ENCODE results near the gene MYRIP. TPM values are rescaled to one million over a fixed set of nuclear protein-coding genes. Genes with fewer than 3 reads are reported as not detected.
"Not testable (repeated sequence)": the region's sequence is repeated elsewhere in the genome, so short reads cannot be mapped to it uniquely, and the experiment has no call there.

The MYRIP gene
- total and polyA plus RNA-seq, 4 donors = 0.98 to 11.7 (median 6.8) TPM

- Histone ChIP-seq H3K4me3 (ENCODE audit: low read depth in 1 of 3, low read length in 3 of 3) (no peak overlapping the region), H3K27me3 (ENCODE audit: control insufficient read depth in 4 of 4, insufficient read depth in 4 of 4, low read length in 3 of 4) (no peaks in the 10 kb centered on the region), H3K9me3 (ENCODE audit: control insufficient read depth in 4 of 4, low read length in 3 of 4) (no peaks in the 10 kb centered on the region), H3K36me3 (ENCODE audit: control insufficient read depth in 4 of 4, insufficient read depth in 3 of 4, low read depth in 1 of 4, low read length in 3 of 4) (no peaks in the 10 kb centered on the region), H3K9ac (ENCODE audit: low read depth in 1 of 2, low read length in 2 of 2) (no peak overlapping the region), H3K27ac (ENCODE audit: low read depth in 1 of 2, low read length in 2 of 2) (no peak overlapping the region), H3K4me1 (ENCODE audit: control insufficient read depth in 4 of 4, insufficient read depth in 4 of 4, low read length in 3 of 4) (no peaks in the 10 kb centered on the region)
- no peak for TF ChIP-seq CTCF (IDR thresholded peaks at IDR 0.05; ENCODE audit: low read depth, low read length, missing input control)
- no peak for TF ChIP-seq ATF3 (IDR thresholded peaks at IDR 0.05)
- TF ChIP-seq REST (IDR thresholded peaks at IDR 0.05) = no peak
- TF ChIP-seq FOXA2 (IDR thresholded peaks at IDR 0.05) = no peak
- no peak for TF ChIP-seq NR2F2 (IDR thresholded peaks at IDR 0.05)
- TF ChIP-seq TAF1 (conservative IDR thresholded peaks at IDR 0.05) = no peak
- no peak for TF ChIP-seq HNF4G (IDR thresholded peaks at IDR 0.05)
- no peak for TF ChIP-seq GABPA (IDR thresholded peaks at IDR 0.05 in 1 of 2, conservative IDR thresholded peaks at IDR 0.05 in 1 of 2)
- no peak for TF ChIP-seq ZBTB33 (IDR thresholded peaks at IDR 0.05)
- WGBS = 97% methylated on average over 2 of the region's 2 CpGs
- no peak for DNase-seq (ENCODE audit: low spot score)
These were observed 215.1 kb downstream of the MYRIP start for GRCh38 chr3:40024526-40024925.

GRCh38 chr3:40025892-40026291 is 216.5 kb downstream of the MYRIP start:
- not testable (repeated sequence) for DNase-seq (ENCODE audit: low spot score); H3K27me3 ChIP-seq (ENCODE audit: control insufficient read depth in 4 of 4, insufficient read depth in 4 of 4, low read length in 3 of 4); H3K9ac ChIP-seq (ENCODE audit: low read depth in 1 of 2, low read length in 2 of 2); H3K9me3 ChIP-seq (ENCODE audit: control insufficient read depth in 4 of 4, low read length in 3 of 4); H3K4me1 ChIP-seq (ENCODE audit: control insufficient read depth in 4 of 4, insufficient read depth in 4 of 4, low read length in 3 of 4); H3K4me3 ChIP-seq (ENCODE audit: low read depth in 1 of 3, low read length in 3 of 3); H3K27ac ChIP-seq (ENCODE audit: low read depth in 1 of 2, low read length in 2 of 2); H3K36me3 ChIP-seq (ENCODE audit: control insufficient read depth in 4 of 4, insufficient read depth in 3 of 4, low read depth in 1 of 4, low read length in 3 of 4)
- 94% methylated on average over 9 of the region's 9 CpGs for WGBS

GRCh38 chr3:40035177-40035576 is 225.8 kb downstream of the MYRIP start:
- WGBS = 97% methylated on average over 4 of the region's 4 CpGs
- no peak overlapping the region for H3K4me3 ChIP-seq (ENCODE audit: low read depth in 1 of 3, low read length in 3 of 3)
- no peaks in the 10 kb centered on the region for H3K36me3 ChIP-seq (ENCODE audit: control insufficient read depth in 4 of 4, insufficient read depth in 3 of 4, low read depth in 1 of 4, low read length in 3 of 4)
- no peaks in the 10 kb centered on the region for H3K27me3 ChIP-seq (ENCODE audit: control insufficient read depth in 4 of 4, insufficient read depth in 4 of 4, low read length in 3 of 4)
- H3K9me3 ChIP-seq (ENCODE audit: control insufficient read depth in 4 of 4, low read length in 3 of 4) = no peaks in the 10 kb centered on the region
- H3K4me1 ChIP-seq (ENCODE audit: control insufficient read depth in 4 of 4, insufficient read depth in 4 of 4, low read length in 3 of 4) = no peaks in the 10 kb centered on the region
- no peak for DNase-seq (ENCODE audit: low spot score)
- no peak overlapping the region for H3K9ac ChIP-seq (ENCODE audit: low read depth in 1 of 2, low read length in 2 of 2)
- H3K27ac ChIP-seq (ENCODE audit: low read depth in 1 of 2, low read length in 2 of 2) = no peak overlapping the region
- TF ChIP-seq FOXA2 (IDR thresholded peaks at IDR 0.05) (no peak), FOXA1 (IDR thresholded peaks at IDR 0.05) (no peak), MAX (IDR thresholded peaks at IDR 0.05) (no peak), SP1 (IDR thresholded peaks at IDR 0.05) (no peak), ATF3 (IDR thresholded peaks at IDR 0.05) (no peak), ZBTB33 (IDR thresholded peaks at IDR 0.05) (no peak), CTCF (IDR thresholded peaks at IDR 0.05; ENCODE audit: low read depth, low read length, missing input control) (no peak)

All from liver (tissue), 9 donors.